ENCODE measurements around the gene PCDHGA1. TPM values are rescaled to one million over a fixed set of nuclear protein-coding genes. Genes with fewer than 3 reads are reported as not detected.

The PCDHGA1 gene
- total RNA-seq, 4 donors from 2014 or later, result 0.90 to 2.5 (median 1.8) TPM

- DNase-seq (ENCODE audit: low spot score in 2 of 2), result no peak
These were observed 26.6 kb downstream of the PCDHGA1 start for GRCh38 chr5:141356950-141357349.

GRCh38 chr5:141359790-141360426, 29.6 kb downstream of the PCDHGA1 start, which contains the start of gene PCDHGB2:
Gene PCDHGB2 (plus strand): TSS chr5:141359994. CDS start chr5:141360136, 142 bp downstream.
- 15 to 23% methylated on average over 24 of the region's 24 CpGs for WGBS, 2 donors
- peak within 1 kb of the TSS in 1 of 4 donors; percentile 11 for H3K27ac ChIP-seq

More at GRCh38 chr5:141356950-141357349, 26.6 kb downstream of the PCDHGA1 start:
- TF ChIP-seq CTCF (IDR thresholded peaks at IDR 0.05), result no peak
- TF ChIP-seq EP300 (IDR thresholded peaks at IDR 0.05), result no peak
- no peak for TF ChIP-seq POLR2A (IDR thresholded peaks at IDR 0.05)
- Histone ChIP-seq H3K4me1 (no peaks in the 10 kb centered on the region), H3K9me3 (peaks cover 0 to 99% (median 47%) of the 10 kb centered on the region in 4 donors), H3K27me3 (no peaks in the 10 kb centered on the region), H3K36me3 (peaks cover 0 to 44% (median 0%) of the 10 kb centered on the region in 3 donors), H3K4me3 (no peak overlapping the region), H3K27ac (no peak overlapping the region)
- 52 to 53% methylated on average over 16 of the region's 19 CpGs for WGBS, 2 donors

GRCh38 chr5:141360685-141361084, 30.4 kb downstream of the PCDHGA1 start:
- no peaks in the 10 kb centered on the region for H3K27me3 ChIP-seq
- no peak for DNase-seq (ENCODE audit: low spot score in 2 of 2)
- H3K9me3 ChIP-seq, result peaks cover 0 to 99% (median 52%) of the 10 kb centered on the region in 4 donors
- H3K36me3 ChIP-seq, result peaks cover 0 to 45% (median 0%) of the 10 kb centered on the region in 3 donors
- H3K4me1 ChIP-seq, result no peaks in the 10 kb centered on the region
- TF ChIP-seq EP300 (IDR thresholded peaks at IDR 0.05), result no peak
- no peak for TF ChIP-seq POLR2A (IDR thresholded peaks at IDR 0.05)
- no peak for TF ChIP-seq CTCF (IDR thresholded peaks at IDR 0.05)
- H3K4me3 ChIP-seq, result no peak overlapping the region
- 37 to 42% methylated on average over 15 of the region's 15 CpGs for WGBS, 2 donors
- no peak overlapping the region for H3K27ac ChIP-seq

More at GRCh38 chr5:141359790-141360426, 29.6 kb downstream of the PCDHGA1 start, which contains the start of gene PCDHGB2:
- Histone ChIP-seq H3K36me3 (peaks cover 0 to 45% (median 0%) of the 10 kb centered on the region in 3 donors), H3K4me1 (no peaks in the 10 kb centered on the region), H3K4me3 (peak within 1 kb of the TSS in 2 of 4 donors; percentile 26 to 33), H3K27me3 (no peaks in the 10 kb centered on the region), H3K9me3 (peaks cover 0 to 99% (median 52%) of the 10 kb centered on the region in 4 donors)
- no peak for DNase-seq (ENCODE audit: low spot score in 2 of 2)
- TF ChIP-seq POLR2A (IDR thresholded peaks at IDR 0.05), result no peak
- no peak for TF ChIP-seq EP300 (IDR thresholded peaks at IDR 0.05)
- no peak for TF ChIP-seq CTCF (IDR thresholded peaks at IDR 0.05)

- DNase-seq (ENCODE audit: low spot score in 2 of 2), result no peak
- H3K4me1 ChIP-seq, result no peaks in the 10 kb centered on the region
- no peak overlapping the region for H3K27ac ChIP-seq
- no peak overlapping the region for H3K4me3 ChIP-seq
- H3K27me3 ChIP-seq, result no peaks in the 10 kb centered on the region
- no peak for TF ChIP-seq CTCF (IDR thresholded peaks at IDR 0.05)
- no peak for TF ChIP-seq EP300 (IDR thresholded peaks at IDR 0.05)
- no peak for TF ChIP-seq POLR2A (IDR thresholded peaks at IDR 0.05)
- H3K36me3 ChIP-seq, result peaks cover 0 to 33% (median 0%) of the 10 kb centered on the region in 3 donors
- H3K9me3 ChIP-seq, result peaks cover 0 to 99% (median 54%) of the 10 kb centered on the region in 4 donors
These were observed 32.4 kb downstream of the PCDHGA1 start for GRCh38 chr5:141362719-141363118.

GRCh38 chr5:141363952-141364660, 33.8 kb downstream of the PCDHGA1 start, which contains the start of gene PCDHGA5:
Gene PCDHGA5 (plus strand): TSS chr5:141364162. CDS start chr5:141364331, 169 bp downstream.
- peaks cover 0 to 99% (median 47%) of the 10 kb centered on the region in 4 donors for H3K9me3 ChIP-seq
- 19 to 22% methylated on average over 34 of the region's 34 CpGs for WGBS, 2 donors
- no peaks in the 10 kb centered on the region for H3K27me3 ChIP-seq
- H3K27ac ChIP-seq, result no peak within 1 kb of the TSS
- H3K4me1 ChIP-seq, result no peaks in the 10 kb centered on the region
- peak within 1 kb of the TSS in 1 of 4 donors; percentile 20 for H3K4me3 ChIP-seq
- no peak for DNase-seq (ENCODE audit: low spot score in 2 of 2)
- H3K36me3 ChIP-seq, result peaks cover 0 to 29% (median 0%) of the 10 kb centered on the region in 3 donors
- TF ChIP-seq POLR2A (IDR thresholded peaks at IDR 0.05), result no peak
- no peak for TF ChIP-seq EP300 (IDR thresholded peaks at IDR 0.05)

All from tibial nerve (tissue), 4 donors.